HG03439 (cell line): ENCODE measurements around the gene PRLR.
"Not testable (repeated sequence)": the region's sequence is repeated elsewhere in the genome, so short reads cannot be mapped to it uniquely, and the experiment has no call there.

Experiments used
- ATAC-seq: cut with Tn5 transposase; IDR thresholded peaks from one replicate; pipeline ENCODE4 v1.9.1; 2021; ENCODE audit warnings: mild to moderate bottlenecking, moderate library complexity; ENCODE audit not compliant: unreplicated experiment

The PRLR gene

GRCh38 chr5:35133186-35133585 is 97.1 kb downstream of the PRLR start:
- ATAC-seq: no peak

DNA sequence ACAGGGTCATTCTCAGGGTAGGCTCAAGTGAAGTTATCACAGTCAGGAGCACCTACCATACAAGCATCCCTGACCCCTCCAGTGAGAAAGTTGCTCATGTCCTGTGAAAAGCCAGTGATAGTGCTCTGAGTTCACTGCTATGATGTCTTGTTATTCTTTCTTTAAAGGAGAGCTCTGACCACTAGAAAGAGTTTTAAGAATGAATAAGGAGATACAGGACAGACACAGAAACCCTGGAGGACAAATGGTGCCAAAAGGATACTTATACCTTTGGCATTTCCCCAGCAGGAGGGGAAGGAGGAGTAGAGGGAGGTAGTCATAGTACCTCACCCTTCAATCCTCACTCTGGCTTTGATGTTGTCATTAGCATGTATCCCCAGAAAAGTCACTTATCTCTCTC is 98.6 kb downstream of the PRLR start:
- no peak for ATAC-seq

DNA sequence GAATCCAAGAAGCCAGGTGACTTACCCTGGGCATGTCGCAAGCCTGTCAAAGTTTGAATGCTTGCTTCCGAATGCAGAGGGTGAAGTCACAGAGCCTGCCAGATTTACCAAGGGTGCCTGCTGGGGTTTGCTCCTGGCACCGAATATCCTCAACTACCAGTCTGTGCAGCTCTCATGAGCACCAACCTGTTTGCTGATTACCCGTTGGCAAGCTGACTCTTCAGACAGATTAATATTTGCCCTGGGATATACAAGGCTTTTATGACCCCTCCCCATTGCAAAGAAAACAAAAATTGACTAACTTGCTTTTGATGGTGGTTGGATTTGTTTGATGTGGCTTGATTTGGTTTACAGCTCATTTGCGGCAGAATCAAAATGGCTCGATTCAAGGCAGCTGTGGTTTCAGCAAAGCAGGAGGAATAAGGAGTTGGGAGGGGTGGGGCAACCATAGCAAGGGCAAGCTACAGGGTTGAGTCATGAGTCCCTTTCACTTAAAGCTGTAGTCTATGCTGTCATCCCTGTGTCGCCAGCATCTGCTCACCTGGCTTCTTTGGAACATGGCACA is 100.3 kb downstream of the PRLR start:
- no peak for ATAC-seq

GRCh38 chr5:35129276-35129675 is 101.0 kb downstream of the PRLR start:
- no peak for ATAC-seq

GRCh38 chr5:35127006-35127405 is 103.3 kb downstream of the PRLR start:
- no peak for ATAC-seq

- ATAC-seq: no peak
These were observed 104.5 kb downstream of the PRLR start for GRCh38 chr5:35125746-35126145.

GRCh38 chr5:35124932-35125331 is 105.4 kb downstream of the PRLR start:
- no peak for ATAC-seq

DNA sequence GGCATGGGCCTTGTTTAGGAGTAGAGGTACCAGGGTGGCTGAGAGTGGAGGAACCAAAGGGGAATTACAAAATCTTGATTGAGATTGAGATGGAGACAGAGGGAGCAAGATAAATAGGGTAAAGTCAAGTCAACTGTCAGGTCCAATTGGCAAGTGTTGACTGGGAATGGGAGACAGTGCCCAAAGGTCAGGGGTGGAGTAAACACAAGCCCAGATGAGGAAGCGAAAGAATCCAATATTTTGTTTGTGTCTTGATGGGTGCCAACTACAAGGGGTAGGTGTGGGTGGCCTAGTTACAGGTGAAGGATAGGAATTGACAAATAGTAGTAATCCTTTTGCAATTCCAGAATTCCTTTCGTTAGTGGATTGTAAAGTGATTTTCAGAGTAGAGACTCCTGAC is 107.5 kb downstream of the PRLR start:
- ATAC-seq: no peak

GRCh38 chr5:35120715-35121114 is 109.6 kb downstream of the PRLR start:
- ATAC-seq: no peak

GRCh38 chr5:35117967-35118366 is 112.3 kb downstream of the PRLR start:
- ATAC-seq: no peak

DNA sequence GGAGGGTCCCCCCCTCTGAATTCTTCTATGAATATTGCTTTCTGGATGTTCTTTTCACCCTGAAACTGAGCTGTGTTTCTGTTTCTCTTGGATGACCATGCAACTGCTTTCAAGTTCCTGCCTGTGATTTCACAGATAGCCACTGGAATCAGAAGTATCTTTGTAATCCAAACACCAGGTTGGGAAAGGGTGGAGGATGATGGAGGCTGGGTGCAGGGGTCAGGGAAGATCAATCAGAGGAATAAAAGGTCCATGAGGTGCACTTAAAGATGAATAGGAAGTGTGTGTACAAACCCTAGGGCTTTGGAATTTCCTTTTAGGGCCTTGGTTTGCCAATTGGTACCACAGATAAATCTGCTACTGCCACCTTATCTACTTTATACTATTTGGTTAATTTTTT is 114.4 kb downstream of the PRLR start:
- ATAC-seq: no peak

DNA sequence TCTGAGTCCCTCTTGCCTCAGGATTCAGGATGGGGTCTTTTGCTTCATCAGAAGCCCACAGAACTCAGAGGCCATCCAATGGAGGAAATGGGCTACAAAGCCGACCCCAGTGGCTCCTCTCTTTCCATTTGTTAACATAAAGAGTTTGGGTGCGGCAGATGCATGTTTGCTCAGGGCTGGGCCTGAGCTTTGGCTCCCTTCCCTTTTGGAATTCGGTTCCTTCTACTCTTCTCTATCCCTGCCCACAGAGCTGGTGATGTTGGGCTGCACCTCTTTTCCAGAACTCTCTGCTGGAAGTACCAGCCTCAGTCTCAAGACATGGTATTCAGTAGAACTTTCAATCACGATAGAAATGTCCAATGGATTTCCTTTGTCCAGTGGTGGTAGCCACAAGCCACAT is 115.6 kb downstream of the PRLR start:
- ATAC-seq: no peak

DNA sequence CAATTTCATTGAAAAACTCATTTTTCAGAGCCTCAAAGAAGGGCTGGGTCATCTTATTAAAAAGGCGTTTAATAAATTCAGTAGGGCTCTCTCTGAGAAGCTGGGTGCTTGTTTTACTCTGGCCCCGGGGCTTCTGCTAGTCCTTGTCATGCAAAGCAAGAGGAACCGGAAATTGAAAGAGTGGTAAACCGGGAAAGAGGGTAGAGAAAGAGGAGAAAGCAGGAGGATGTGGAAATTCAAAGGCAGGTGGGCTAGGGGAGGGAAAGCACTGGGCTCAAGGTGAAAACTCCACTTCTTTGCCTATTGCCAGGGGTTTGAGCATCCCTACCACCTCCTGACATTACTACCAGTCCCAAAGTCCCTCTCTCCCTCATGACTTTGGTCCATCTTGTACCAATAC is 118.0 kb downstream of the PRLR start:
- no peak for ATAC-seq

DNA sequence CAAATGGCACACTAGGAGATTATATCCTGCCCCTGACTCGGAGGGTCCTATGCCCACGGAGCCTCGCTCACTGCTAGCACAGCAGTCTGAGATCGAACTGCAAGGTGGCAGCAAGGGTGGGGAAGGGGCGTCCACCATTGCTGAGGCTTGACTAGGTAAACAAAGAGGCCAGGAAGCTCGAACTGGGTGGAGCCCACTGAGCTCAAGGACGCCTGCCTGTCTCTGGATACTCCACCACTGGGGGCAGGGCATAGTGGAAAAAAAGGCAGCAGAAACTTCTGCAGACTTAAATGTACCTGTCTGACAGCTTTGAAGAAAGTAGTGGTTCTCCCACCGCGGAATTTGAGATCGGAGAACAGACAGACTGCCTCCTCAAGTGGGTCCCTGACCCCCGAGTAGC is 125.7 kb downstream of the PRLR start:
- not testable (repeated sequence) for ATAC-seq

- no peak for ATAC-seq
These were observed 126.5 kb downstream of the PRLR start for GRCh38 chr5:35103637-35104299.

DNA sequence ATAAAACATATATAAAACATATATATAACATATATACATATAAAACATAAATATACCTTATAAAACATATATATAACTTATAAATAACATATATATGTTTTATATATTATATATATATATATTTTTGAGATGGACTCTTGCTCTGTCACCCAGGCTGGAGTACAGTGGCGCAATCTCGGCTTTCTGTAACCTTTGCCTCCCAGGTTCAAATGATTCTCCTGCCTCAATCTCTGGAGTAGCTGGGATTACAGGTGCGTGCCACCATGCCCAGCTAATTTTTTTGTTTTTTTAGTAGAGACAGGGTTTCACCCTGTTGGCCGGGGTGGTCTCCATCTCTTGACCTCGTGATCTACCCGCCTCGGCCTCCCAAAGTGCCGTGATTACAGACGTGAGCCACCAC is 128.6 kb downstream of the PRLR start:
- not testable (repeated sequence) for ATAC-seq

GRCh38 chr5:35101016-35101415 is 129.3 kb downstream of the PRLR start:
- ATAC-seq: no peak

DNA sequence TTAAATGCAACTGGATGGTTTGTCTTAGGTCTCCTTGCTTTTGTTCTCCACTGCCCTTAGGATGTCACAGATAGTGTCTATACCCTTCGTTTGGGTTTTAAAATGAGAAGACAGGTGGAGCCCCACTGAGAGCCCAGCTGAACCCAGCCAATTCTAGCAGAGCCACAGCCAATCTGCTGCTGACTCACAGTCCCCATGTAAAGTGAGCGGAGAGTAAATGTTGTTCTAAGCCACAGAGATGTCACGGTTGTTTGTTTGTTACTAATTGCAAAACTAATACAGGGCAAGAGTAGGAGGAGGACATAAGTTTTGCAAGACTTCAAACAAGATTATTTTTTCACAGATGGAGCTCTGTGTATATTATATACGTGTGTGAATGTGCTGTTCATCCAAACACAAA is 132.1 kb downstream of the PRLR start:
- peak; percentile 71 for ATAC-seq

- no peak for ATAC-seq
These were observed 133.4 kb downstream of the PRLR start for GRCh38 chr5:35096932-35097331.

DNA sequence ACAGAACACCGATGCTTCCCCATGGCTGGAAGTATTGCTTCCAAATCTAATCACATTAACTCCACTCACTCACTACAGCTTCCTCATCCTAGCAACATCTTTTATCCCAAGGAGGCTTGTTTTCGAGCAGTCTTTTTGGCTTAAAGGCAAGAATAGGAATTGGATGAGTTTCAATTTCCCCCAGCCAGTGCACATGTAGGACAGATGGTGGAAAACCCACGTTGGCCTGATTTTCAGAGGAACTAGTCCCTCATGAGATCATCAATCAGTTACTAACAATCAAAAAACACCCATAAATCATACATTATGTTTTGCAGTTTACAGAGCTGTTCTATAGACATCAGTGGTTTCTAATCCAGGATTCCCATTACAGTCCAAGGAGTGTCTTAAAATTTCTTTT is 134.1 kb downstream of the PRLR start:
- ATAC-seq: no peak

DNA sequence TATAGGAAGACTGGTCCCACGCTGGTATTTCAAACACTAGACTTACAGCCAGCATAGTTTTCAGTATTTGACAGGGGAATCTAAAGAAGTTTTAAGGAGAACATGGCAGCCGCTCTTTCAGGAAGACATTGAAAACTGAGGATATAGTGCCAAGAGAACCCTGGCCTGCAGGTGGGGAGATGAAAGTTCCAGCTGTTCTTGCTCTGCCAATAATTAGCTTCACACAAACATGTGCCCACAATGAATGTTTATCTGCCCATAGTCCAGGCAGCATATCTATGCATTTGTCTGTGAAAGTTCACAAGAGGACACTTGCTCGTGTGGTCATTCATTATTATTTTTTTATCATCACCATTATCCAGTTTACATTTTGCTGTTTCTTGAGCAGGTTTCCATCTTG is 134.9 kb downstream of the PRLR start:
- ATAC-seq: no peak

DNA sequence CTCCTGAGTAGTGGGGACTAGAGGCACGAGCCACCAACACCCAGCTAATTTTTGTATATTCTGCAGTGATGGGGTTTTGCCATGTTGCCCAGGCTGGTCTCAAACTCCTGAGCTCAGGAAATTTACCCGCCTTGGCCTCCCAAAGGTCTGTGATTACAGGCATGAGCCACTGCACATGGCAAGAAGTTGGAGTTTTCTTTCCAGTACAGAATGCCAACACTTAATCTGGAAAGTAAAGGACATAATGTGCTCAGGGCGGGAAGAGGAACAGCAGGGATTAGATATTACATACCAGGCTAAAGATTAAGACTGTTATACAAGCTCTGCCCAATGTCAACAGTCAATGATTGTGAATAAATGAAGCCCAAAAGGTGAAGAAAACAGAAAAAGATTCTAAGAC is 135.3 kb downstream of the PRLR start:
- no peak for ATAC-seq

GRCh38 chr5:35092703-35093102 is 137.6 kb downstream of the PRLR start:
- ATAC-seq: no peak
